OCI-LY1 (cell line): ENCODE measurements around the gene RELB.

Source experiments
- H2AFZ ChIP-seq: fragments of 200-600 bp; sonication (generic), shearing (Covaris generic); 2 replicates; pipeline ENCODE4 v1.6.0; 2014; ENCODE audit warnings: antibody characterized with exemption, mild to moderate bottlenecking, low read length
- H3F3A ChIP-seq: fragments of 200-600 bp; sonication (generic), shearing (Covaris generic); 2 replicates; pipeline ENCODE4 v1.6.0; 2014; ENCODE audit warnings: mild to moderate bottlenecking, antibody characterized with exemption, low read length, moderate library complexity; ENCODE audit not compliant: insufficient read depth
- H3K27ac ChIP-seq: fragments of 200-600 bp; sonication (generic); 2 replicates; pipeline ENCODE4 v1.5.1; 2014; ENCODE audit warnings: low read length, mixed run types, mild to moderate bottlenecking, low read depth; ENCODE audit not compliant: poor library complexity, severe bottlenecking
- H3K27me3 ChIP-seq: fragments of 200-600 bp; sonication (generic); 2 replicates; pipeline ENCODE4 v1.6.0; 2014; ENCODE audit warnings: antibody characterized with exemption, mild to moderate bottlenecking, low read length, moderate library complexity; ENCODE audit not compliant: insufficient read depth
- H3K36me3 ChIP-seq: fragments of 200-600 bp; sonication (generic); 2 replicates; pipeline ENCODE4 v1.6.1; 2014; ENCODE audit warnings: mild to moderate bottlenecking, antibody characterized with exemption, low read length, moderate library complexity, mixed read lengths; ENCODE audit not compliant: insufficient read depth
- H3K4me1 ChIP-seq: fragments of 200-600 bp; sonication (generic); 2 replicates; pipeline ENCODE4 v1.5.1; 2014; ENCODE audit warnings: mild to moderate bottlenecking, low read length, moderate library complexity; ENCODE audit not compliant: insufficient read depth, severe bottlenecking
- H3K4me2 ChIP-seq: fragments of 200-600 bp; sonication (generic), shearing (Covaris generic); 2 replicates; pipeline ENCODE4 v1.6.1; 2014; ENCODE audit warnings: low read length
- H3K4me3 ChIP-seq: fragments of 200-600 bp; sonication (generic); 2 replicates; pipeline ENCODE4 v1.5.1; 2014; ENCODE audit warnings: low read length, low read depth, mild to moderate bottlenecking, mixed read lengths; ENCODE audit not compliant: poor library complexity, severe bottlenecking
- H3K79me2 ChIP-seq: fragments of 200-600 bp; shearing (Covaris generic); 2 replicates; pipeline ENCODE4 v1.6.1; 2016; ENCODE audit warnings: mixed run types, low read length, mixed read lengths; ENCODE audit not compliant: insufficient read depth
- H3K9ac ChIP-seq: fragments of 200-600 bp; sonication (generic), shearing (Covaris generic); 2 replicates; pipeline ENCODE4 v1.6.1; 2014; ENCODE audit warnings: mild to moderate bottlenecking, low read length, mixed read lengths
- H3K9me2 ChIP-seq: fragments of 200-600 bp; sonication (generic), shearing (Covaris generic); 2 replicates; pipeline ENCODE4 v1.6.1; 2014; ENCODE audit warnings: low read depth, mild to moderate bottlenecking, low read length, mixed read lengths
- H3K9me3 ChIP-seq: fragments of 200-600 bp; shearing (Covaris generic); 2 replicates; pipeline ENCODE4 v1.6.1; 2014; ENCODE audit warnings: low read length, mixed read lengths
- H4K20me1 ChIP-seq: fragments of 200-600 bp; sonication (generic), shearing (Covaris generic); 2 replicates; pipeline ENCODE4 v1.6.0; 2016; ENCODE audit warnings: mild to moderate bottlenecking, low read length; ENCODE audit not compliant: insufficient read depth
- CTCF ChIP-seq: fragments of 200-600 bp; sonication (generic), shearing (Covaris generic); IDR thresholded peaks from 2 replicates; pipeline ENCODE4 v1.5.1; 2017; ENCODE audit warnings: mild to moderate bottlenecking, antibody characterized with exemption, low read length, moderate library complexity, mixed read lengths
- EZH2 ChIP-seq: fragments of 200-600 bp; sonication (generic), shearing (Covaris generic); IDR thresholded peaks from 2 replicates; pipeline ENCODE4 v1.8.0; 2017; ENCODE audit warnings: borderline replicate concordance, mixed run types, mild to moderate bottlenecking, antibody characterized with exemption, low read length, moderate library complexity, mixed read lengths

The RELB gene

GRCh38 chr19:45068041-45068440 lies 66.8 kb downstream of the RELB start:
- H2AFZ ChIP-seq = no peak overlapping the region
- no peaks in the 10 kb centered on the region for H3K27me3 ChIP-seq
- 0 out of 2 replicates have a peak, but pooled peaks cover 6% of the 10 kb centered on the region for H3F3A ChIP-seq
- no peaks in the 10 kb centered on the region for H4K20me1 ChIP-seq
- H3K4me3 ChIP-seq = no peak overlapping the region
- peak overlapping the region; percentile 61 for H3K27ac ChIP-seq
- no peak overlapping the region for H3K4me2 ChIP-seq
- TF ChIP-seq CTCF (no peak), EZH2 (no peak)
- no peak overlapping the region for H3K9ac ChIP-seq
- peaks cover 25% of the 10 kb centered on the region for H3K4me1 ChIP-seq
- H3K9me2 ChIP-seq = no peaks in the 10 kb centered on the region
- no peaks in the 10 kb centered on the region for H3K79me2 ChIP-seq
- H3K36me3 ChIP-seq = peaks cover 88% of the 10 kb centered on the region
- H3K9me3 ChIP-seq = no peaks in the 10 kb centered on the region

GRCh38 chr19:45069056-45069455 lies 67.8 kb downstream of the RELB start:
- H3K27ac ChIP-seq = peak overlapping the region; percentile 61
- TF ChIP-seq EZH2 (no peak), CTCF (no peak)
- no peak overlapping the region for H3K4me2 ChIP-seq
- no peaks in the 10 kb centered on the region for H3K9me3 ChIP-seq
- H3K36me3 ChIP-seq = peaks cover 80% of the 10 kb centered on the region
- no peaks in the 10 kb centered on the region for H3K9me2 ChIP-seq
- H3K4me1 ChIP-seq = peaks cover 32% of the 10 kb centered on the region
- H3K9ac ChIP-seq = no peak overlapping the region
- 0 out of 2 replicates have a peak, but pooled peaks cover 6% of the 10 kb centered on the region for H3F3A ChIP-seq
- H3K79me2 ChIP-seq = no peaks in the 10 kb centered on the region
- H4K20me1 ChIP-seq = no peaks in the 10 kb centered on the region
- H3K27me3 ChIP-seq = no peaks in the 10 kb centered on the region
- no peak overlapping the region for H2AFZ ChIP-seq
- H3K4me3 ChIP-seq = no peak overlapping the region

GRCh38 chr19:45070214-45070613 lies 69.0 kb downstream of the RELB start:
- Histone ChIP-seq H3K9me3 (no peaks in the 10 kb centered on the region), H3K4me2 (no peak overlapping the region), H3K4me3 (no peak overlapping the region), H3K36me3 (peaks cover 78% of the 10 kb centered on the region), H3K9me2 (no peaks in the 10 kb centered on the region), H4K20me1 (no peaks in the 10 kb centered on the region), H2AFZ (no peak overlapping the region), H3K27me3 (no peaks in the 10 kb centered on the region), H3K9ac (no peak overlapping the region), H3K27ac (peak overlapping the region; percentile 73), H3K79me2 (no peaks in the 10 kb centered on the region), H3K4me1 (peaks cover 43% of the 10 kb centered on the region), H3F3A (0 out of 2 replicates have a peak, but pooled peaks cover 6% of the 10 kb centered on the region)
- TF ChIP-seq EZH2 (no peak), CTCF (no peak)
